OCI-LY7 (cell line): ENCODE data around the gene PPP4R4.

Source experiments
- EZH2phosphoT487 ChIP-seq: fragments of 200-600 bp; sonication (generic); IDR thresholded peaks from 2 replicates; pipeline ENCODE4 v1.6.1; 2018; ENCODE audit warnings: low read depth, borderline replicate concordance, mild to moderate bottlenecking, mixed run types, antibody characterized with exemption, low read length, moderate library complexity, mixed read lengths
- TF ChIP-seq, protein P1 (sequence below): fragments of 200-600 bp; sonication (generic); conservative IDR thresholded peaks from 2 replicates; pipeline ENCODE4 v1.5.1; 2014; ENCODE audit warnings: mild to moderate bottlenecking, antibody characterized with exemption, low read length, moderate library complexity, mixed read lengths

DNA sequence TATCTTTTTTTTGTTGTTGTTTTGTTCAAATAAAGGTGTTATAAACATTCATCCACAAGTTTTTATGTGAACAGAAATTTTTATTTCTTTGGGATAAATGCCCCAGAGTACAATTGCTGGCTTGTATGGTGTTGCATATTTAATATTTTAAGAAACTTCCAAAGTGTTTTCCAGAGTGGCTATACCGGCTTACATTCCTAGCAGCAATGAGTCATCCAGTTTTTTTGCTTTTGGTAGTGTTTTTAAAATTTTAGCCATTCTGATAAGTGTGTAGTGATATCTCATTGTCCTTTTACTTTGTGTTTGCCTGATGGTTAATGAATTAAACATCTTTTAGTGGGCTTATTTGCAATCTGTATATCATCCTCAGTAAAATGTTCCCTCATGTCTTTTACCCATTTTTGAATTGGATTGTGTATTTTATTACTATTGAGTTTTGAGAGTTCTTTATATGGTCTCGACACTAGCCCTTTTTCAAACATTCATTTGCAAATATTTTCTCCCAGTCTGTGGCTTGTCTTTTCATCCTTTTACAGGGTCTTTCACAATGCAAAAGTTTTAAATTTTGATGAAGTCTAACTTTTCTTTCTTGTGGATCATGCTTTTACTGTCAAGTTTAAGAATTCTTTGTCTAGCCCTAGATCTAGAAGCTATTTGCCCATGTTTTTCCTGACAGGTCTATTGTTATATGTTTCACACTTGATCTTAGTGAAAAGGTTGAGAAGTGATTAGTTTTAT, 29.5 kb downstream of the PPP4R4 start:
- TF ChIP-seq, protein P1, sequence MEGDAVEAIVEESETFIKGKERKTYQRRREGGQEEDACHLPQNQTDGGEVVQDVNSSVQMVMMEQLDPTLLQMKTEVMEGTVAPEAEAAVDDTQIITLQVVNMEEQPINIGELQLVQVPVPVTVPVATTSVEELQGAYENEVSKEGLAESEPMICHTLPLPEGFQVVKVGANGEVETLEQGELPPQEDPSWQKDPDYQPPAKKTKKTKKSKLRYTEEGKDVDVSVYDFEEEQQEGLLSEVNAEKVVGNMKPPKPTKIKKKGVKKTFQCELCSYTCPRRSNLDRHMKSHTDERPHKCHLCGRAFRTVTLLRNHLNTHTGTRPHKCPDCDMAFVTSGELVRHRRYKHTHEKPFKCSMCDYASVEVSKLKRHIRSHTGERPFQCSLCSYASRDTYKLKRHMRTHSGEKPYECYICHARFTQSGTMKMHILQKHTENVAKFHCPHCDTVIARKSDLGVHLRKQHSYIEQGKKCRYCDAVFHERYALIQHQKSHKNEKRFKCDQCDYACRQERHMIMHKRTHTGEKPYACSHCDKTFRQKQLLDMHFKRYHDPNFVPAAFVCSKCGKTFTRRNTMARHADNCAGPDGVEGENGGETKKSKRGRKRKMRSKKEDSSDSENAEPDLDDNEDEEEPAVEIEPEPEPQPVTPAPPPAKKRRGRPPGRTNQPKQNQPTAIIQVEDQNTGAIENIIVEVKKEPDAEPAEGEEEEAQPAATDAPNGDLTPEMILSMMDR = no peak
- TF ChIP-seq EZH2phosphoT487 = no peak
